Umbilical cord (tissue), 2 donors: Measurements from ENCODE around the gene PRKAB2. TPM values are rescaled to one million over a fixed set of nuclear protein-coding genes. Genes with fewer than 3 reads are reported as not detected.
"Not testable (repeated sequence)": the region's sequence is repeated elsewhere in the genome, so short reads cannot be mapped to it uniquely, and the experiment has no call there.

Source experiments
- DNase-seq: peaks from one replicate; pipeline ENCODE4 v3.0.0-alpha.2; 2015; ENCODE audit warnings: low spot score
- total RNA-seq: library from RNA; depleted of rRNA; stranded (reverse); fragments of >200 nt; gene quantifications from one replicate; pipeline ENCODE4 v1.2.3, GENCODE V29; 2014; ENCODE audit warnings: low replicate concordance; ENCODE audit not compliant: insufficient read depth

Gene PRKAB2
- total RNA-seq = 32.0 TPM

GRCh38 chr1:147172168-147173016 lies at the start of gene PRKAB2:
TSS of gene PRKAB2 (minus strand) at chr1:147172470. CDS start at chr1:147172144, 326 bp downstream.
- DNase-seq = peak; percentile 97

GRCh38 chr1:147218606-147219005 lies 46.3 kb upstream of the PRKAB2 start:
- no peak for DNase-seq

- DNase-seq = no peak
Observed at GRCh38 chr1:147217141-147217540, 44.9 kb upstream of the PRKAB2 start.

GRCh38 chr1:147216124-147216523 lies 43.9 kb upstream of the PRKAB2 start:
- no peak for DNase-seq

- no peak for DNase-seq
Observed at GRCh38 chr1:147215540-147215916, 43.3 kb upstream of the PRKAB2 start.

GRCh38 chr1:147214842-147215539 lies 42.7 kb upstream of the PRKAB2 start:
- DNase-seq = no peak

- DNase-seq = no peak
Observed at GRCh38 chr1:147214325-147214724, 42.1 kb upstream of the PRKAB2 start.

GRCh38 chr1:147213271-147213670 lies 41.0 kb upstream of the PRKAB2 start:
- DNase-seq = no peak

- no peak for DNase-seq
Observed at GRCh38 chr1:147211577-147211976, 39.3 kb upstream of the PRKAB2 start.

GRCh38 chr1:147210987-147211386 lies 38.7 kb upstream of the PRKAB2 start:
- DNase-seq = no peak

- no peak for DNase-seq
Observed at GRCh38 chr1:147209825-147210821, 37.9 kb upstream of the PRKAB2 start.

GRCh38 chr1:147208619-147209018 lies 36.3 kb upstream of the PRKAB2 start:
- no peak for DNase-seq

- no peak for DNase-seq
Observed at GRCh38 chr1:147207192-147207591, 34.9 kb upstream of the PRKAB2 start.

GRCh38 chr1:147204080-147204479 lies 31.8 kb upstream of the PRKAB2 start:
- DNase-seq = no peak

- no peak for DNase-seq
Observed at GRCh38 chr1:147202576-147202975, 30.3 kb upstream of the PRKAB2 start.

- no peak for DNase-seq
Observed at GRCh38 chr1:147201786-147202185, 29.5 kb upstream of the PRKAB2 start.

GRCh38 chr1:147201276-147201675 lies 29.0 kb upstream of the PRKAB2 start:
- DNase-seq = no peak

- not testable (repeated sequence) for DNase-seq
Observed at GRCh38 chr1:147197324-147197723, 25.1 kb upstream of the PRKAB2 start.

GRCh38 chr1:147189514-147189913 lies 17.2 kb upstream of the PRKAB2 start:
- DNase-seq = no peak

- no peak for DNase-seq
Observed at GRCh38 chr1:147185432-147185831, 13.2 kb upstream of the PRKAB2 start.

- no peak for DNase-seq
Observed at GRCh38 chr1:147177611-147178380, 5.5 kb upstream of the PRKAB2 start.
